ENCODE results near the gene SP140L. TPM values are rescaled to one million over a fixed set of nuclear protein-coding genes. Genes with fewer than 3 reads are reported as not detected.
"Not testable (repeated sequence)": the region's sequence is repeated elsewhere in the genome, so short reads cannot be mapped to it uniquely, and the experiment has no call there.

SP140L gene
- total RNA-seq, 1 donor from 2014 or later: 6.6 TPM

DNA sequence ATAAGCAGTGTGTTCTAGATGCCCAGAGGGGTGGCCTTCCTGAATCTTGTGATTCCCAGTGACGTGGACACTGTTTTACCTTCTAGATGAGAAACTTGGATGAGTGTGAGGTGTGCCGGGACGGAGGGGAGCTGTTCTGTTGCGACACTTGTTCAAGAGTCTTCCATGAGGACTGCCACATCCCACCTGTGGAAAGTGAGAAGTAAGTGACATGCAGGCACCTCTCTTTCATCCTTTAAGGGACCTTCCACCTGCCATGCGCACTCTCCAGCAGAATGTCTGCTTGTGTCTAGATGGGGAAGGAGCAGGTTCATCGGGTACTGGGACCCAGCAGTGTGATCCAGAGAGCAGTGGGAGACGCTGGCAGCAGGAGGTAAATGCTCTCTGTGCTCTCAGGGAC lies 73.0 kb downstream of the SP140L start:
- Mint-ChIP-seq H3K4me1 (ENCODE audit: unreplicated experiment) (no peaks in the 10 kb centered on the region), H3K27me3 (no peaks in the 10 kb centered on the region), H3K4me3 (no peak overlapping the region), H3K27ac (no peak overlapping the region), H3K9me3 (no peaks in the 10 kb centered on the region), H3K36me3 (no peaks in the 10 kb centered on the region)
- TF ChIP-seq, protein P1, sequence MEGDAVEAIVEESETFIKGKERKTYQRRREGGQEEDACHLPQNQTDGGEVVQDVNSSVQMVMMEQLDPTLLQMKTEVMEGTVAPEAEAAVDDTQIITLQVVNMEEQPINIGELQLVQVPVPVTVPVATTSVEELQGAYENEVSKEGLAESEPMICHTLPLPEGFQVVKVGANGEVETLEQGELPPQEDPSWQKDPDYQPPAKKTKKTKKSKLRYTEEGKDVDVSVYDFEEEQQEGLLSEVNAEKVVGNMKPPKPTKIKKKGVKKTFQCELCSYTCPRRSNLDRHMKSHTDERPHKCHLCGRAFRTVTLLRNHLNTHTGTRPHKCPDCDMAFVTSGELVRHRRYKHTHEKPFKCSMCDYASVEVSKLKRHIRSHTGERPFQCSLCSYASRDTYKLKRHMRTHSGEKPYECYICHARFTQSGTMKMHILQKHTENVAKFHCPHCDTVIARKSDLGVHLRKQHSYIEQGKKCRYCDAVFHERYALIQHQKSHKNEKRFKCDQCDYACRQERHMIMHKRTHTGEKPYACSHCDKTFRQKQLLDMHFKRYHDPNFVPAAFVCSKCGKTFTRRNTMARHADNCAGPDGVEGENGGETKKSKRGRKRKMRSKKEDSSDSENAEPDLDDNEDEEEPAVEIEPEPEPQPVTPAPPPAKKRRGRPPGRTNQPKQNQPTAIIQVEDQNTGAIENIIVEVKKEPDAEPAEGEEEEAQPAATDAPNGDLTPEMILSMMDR (conservative IDR thresholded peaks at IDR 0.05): no peak
- no peak for DNase-seq (ENCODE audit: extremely low spot score, unreplicated experiment)

- Mint-ChIP-seq H3K36me3 (no peaks in the 10 kb centered on the region), H3K9me3 (no peaks in the 10 kb centered on the region), H3K27ac (no peak overlapping the region)
Measured at GRCh38 chr2:230400454-230400853, 73.5 kb downstream of the SP140L start.

GRCh38 chr2:230401026-230401425 lies 74.0 kb downstream of the SP140L start:
- not testable (repeated sequence) for H3K4me3 Mint-ChIP-seq; H3K27ac Mint-ChIP-seq; DNase-seq (ENCODE audit: extremely low spot score, unreplicated experiment); H3K9me3 Mint-ChIP-seq; H3K4me1 Mint-ChIP-seq (ENCODE audit: unreplicated experiment); H3K36me3 Mint-ChIP-seq; H3K27me3 Mint-ChIP-seq

More at GRCh38 chr2:230400454-230400853, 73.5 kb downstream of the SP140L start:
- TF ChIP-seq, protein P1 (conservative IDR thresholded peaks at IDR 0.05): no peak
- H3K4me3 Mint-ChIP-seq: no peak overlapping the region
- H3K4me1 Mint-ChIP-seq (ENCODE audit: unreplicated experiment): no peaks in the 10 kb centered on the region
- no peaks in the 10 kb centered on the region for H3K27me3 Mint-ChIP-seq
- no peak for DNase-seq (ENCODE audit: extremely low spot score, unreplicated experiment)

DNA sequence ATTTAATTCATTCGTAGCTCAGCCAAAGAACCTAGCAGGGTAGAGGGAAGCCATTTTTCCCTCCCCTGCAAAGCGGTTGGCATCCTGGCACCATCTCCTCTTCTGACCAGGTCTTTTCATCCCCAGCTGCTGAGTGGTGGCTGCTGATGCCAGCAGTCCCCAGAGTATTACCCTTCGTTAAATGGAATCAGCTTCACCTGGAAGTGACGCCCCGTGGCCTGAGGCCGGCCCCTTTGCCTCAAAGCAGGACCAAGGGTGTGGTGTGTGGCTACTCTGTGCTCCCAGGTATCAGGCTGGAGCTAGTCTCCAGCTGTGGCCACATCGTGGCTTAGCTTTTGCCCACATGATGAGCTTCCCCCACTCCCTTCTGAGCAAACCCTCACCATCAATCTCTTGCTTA lies 76.8 kb downstream of the SP140L start:
- Mint-ChIP-seq H3K27me3 (peaks cover under 1% of the 10 kb centered on the region), H3K4me1 (ENCODE audit: unreplicated experiment) (no peaks in the 10 kb centered on the region), H3K27ac (no peak overlapping the region), H3K36me3 (no peaks in the 10 kb centered on the region), H3K9me3 (no peaks in the 10 kb centered on the region), H3K4me3 (no peak overlapping the region)
- TF ChIP-seq, protein P1 (conservative IDR thresholded peaks at IDR 0.05): no peak
- no peak for DNase-seq (ENCODE audit: extremely low spot score, unreplicated experiment)

GRCh38 chr2:230405824-230406223 lies 78.8 kb downstream of the SP140L start:
- Mint-ChIP-seq H3K9me3 (no peaks in the 10 kb centered on the region), H3K4me1 (ENCODE audit: unreplicated experiment) (no peaks in the 10 kb centered on the region), H3K36me3 (no peaks in the 10 kb centered on the region), H3K27ac (no peak overlapping the region), H3K4me3 (no peak overlapping the region), H3K27me3 (peaks cover 19% of the 10 kb centered on the region)
- no peak for DNase-seq (ENCODE audit: extremely low spot score, unreplicated experiment)
- TF ChIP-seq, protein P1 (conservative IDR thresholded peaks at IDR 0.05): no peak

GRCh38 chr2:230408244-230408842 lies 81.3 kb downstream of the SP140L start:
- Mint-ChIP-seq H3K27me3 (peaks cover 33% of the 10 kb centered on the region), H3K9me3 (no peaks in the 10 kb centered on the region), H3K36me3 (no peaks in the 10 kb centered on the region), H3K4me3 (no peak overlapping the region), H3K27ac (no peak overlapping the region), H3K4me1 (ENCODE audit: unreplicated experiment) (no peaks in the 10 kb centered on the region)
- no peak for DNase-seq (ENCODE audit: extremely low spot score, unreplicated experiment)
- TF ChIP-seq, protein P1 (conservative IDR thresholded peaks at IDR 0.05): no peak

DNA sequence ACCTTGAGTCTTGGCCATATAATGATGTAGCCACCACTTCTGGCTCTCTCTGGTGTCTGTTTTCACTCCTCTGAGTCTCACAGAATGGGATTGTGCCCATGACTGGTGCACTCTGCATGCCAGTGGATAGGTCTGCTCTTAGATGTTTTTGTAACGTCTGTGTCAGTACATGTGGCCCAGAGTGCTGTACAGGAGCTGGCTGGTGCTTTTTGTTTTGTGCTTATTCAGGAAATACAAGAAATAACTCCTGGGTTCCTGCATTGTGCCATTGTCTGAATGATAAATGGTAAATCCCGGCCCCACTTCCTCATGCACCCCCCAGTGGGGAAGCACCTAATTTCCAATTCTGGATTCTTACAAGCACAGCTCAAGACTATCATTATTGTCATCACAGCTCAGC lies 82.3 kb downstream of the SP140L start:
- H3K27me3 Mint-ChIP-seq: peaks cover 33% of the 10 kb centered on the region
- not testable (repeated sequence) for H3K4me1 Mint-ChIP-seq (ENCODE audit: unreplicated experiment); H3K4me3 Mint-ChIP-seq; H3K36me3 Mint-ChIP-seq; DNase-seq (ENCODE audit: extremely low spot score, unreplicated experiment); H3K27ac Mint-ChIP-seq; H3K9me3 Mint-ChIP-seq
